HG02763 (cell line): ENCODE data around the gene RPS6KA2.
A peak's percentile ranks its signal among the peaks of the same experiment; 100 is the strongest.
"Not testable (repeated sequence)": the region's sequence is repeated elsewhere in the genome, so short reads cannot be mapped to it uniquely, and the experiment has no call there.

ENCODE experiments used
- ATAC-seq: cut with Tn5 transposase; IDR thresholded peaks from one replicate; pipeline ENCODE4 v1.9.1; 2021; ENCODE audit warnings: mild to moderate bottlenecking, moderate library complexity; ENCODE audit not compliant: unreplicated experiment

The RPS6KA2 gene

DNA sequence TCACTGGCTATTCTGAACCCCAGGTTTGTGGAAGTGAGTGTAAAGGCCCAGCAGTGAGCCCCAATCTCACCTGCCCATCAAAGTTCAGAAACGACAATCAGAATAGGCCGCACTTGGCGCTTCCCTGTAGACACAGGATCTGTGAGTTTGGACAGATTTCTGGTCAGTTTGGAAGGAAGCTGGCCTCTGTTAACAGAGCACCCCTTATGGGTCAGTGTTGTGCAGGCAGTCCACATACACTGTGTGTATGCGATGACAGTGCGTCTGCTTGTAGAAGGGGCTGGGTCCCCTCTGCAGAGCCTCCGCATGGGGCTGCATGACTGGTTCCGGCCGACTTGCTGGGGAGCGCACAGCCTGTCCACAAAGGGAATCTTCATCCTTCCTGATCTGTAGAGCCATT, 240.9 kb downstream of the RPS6KA2 start:
- ATAC-seq = no peak

DNA sequence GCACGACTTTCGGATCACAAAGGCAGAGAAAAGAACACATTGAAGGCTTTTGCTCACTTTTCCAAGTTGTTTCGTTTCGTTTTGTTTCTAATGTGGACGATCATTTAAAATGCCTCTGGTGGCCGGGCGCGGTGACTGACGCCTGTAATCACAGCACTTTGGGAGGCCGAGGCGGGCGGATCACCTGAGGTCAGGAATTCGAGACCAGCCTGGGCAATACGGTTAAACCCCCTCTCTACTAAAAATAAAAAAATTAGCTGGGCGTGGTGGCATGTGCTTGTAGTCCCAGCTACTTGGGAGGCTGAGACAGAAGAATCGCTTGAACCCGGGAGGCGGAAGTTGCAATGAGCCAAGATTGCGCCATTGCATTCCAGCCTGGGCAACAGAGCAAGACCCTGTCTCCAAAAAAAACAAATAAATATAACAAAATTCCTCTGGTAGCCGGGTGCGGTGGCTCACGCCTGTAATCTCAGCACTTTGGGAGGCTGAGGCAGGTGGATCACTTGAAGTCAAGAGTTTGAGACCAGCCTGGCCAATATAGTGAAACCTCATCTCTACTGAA, 243.2 kb downstream of the RPS6KA2 start:
- not testable (repeated sequence) for ATAC-seq

DNA sequence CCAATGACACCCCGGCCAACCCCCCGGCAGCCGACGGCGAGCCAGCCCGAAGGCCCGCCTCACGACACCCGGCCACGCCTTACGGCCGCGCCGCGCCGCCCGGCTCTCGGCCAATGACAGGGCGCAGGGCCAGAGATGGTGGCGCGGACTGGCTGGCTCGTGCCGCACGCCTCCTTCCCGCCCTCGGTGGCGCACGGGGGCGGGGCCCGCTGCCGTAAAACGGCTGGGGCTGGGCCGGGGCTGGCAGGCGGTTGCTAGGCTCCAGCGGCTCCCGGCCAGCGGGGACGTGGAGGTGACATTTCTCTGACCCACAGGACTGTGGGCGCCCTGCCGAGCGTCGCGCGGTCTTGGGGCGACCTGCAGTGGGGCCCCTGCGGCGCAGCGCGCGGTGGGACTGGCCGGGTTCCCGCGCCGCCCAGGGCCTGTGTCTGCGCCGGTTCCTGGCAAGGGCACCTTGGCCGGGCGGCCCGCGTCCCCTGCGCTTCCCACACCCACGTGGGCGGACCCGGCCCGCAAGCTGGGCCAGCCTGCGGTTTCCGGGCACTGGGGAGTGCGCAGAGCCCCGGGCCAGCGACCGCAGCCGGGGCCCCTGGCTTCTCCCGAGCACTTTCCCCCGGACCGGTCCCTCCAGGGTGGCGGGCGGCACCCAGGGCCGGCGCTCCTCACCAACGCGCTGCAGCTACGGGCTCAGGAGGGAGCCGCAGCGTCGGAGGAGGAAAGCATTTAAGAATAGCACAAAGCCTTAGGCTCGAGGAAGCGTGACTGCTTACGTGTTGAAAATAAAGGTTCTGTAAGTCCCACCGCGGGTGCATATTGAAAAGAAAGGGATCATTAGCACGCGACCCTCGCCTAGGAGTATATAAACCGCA, 243.9 kb downstream of the RPS6KA2 start, which contains the start of gene MPC1:
Gene MPC1 (minus strand): TSS at position 8 of the 869 bp plus-strand sequence. CDS start 64 bp downstream, outside the sequence.
- ATAC-seq = peak; percentile 86

DNA sequence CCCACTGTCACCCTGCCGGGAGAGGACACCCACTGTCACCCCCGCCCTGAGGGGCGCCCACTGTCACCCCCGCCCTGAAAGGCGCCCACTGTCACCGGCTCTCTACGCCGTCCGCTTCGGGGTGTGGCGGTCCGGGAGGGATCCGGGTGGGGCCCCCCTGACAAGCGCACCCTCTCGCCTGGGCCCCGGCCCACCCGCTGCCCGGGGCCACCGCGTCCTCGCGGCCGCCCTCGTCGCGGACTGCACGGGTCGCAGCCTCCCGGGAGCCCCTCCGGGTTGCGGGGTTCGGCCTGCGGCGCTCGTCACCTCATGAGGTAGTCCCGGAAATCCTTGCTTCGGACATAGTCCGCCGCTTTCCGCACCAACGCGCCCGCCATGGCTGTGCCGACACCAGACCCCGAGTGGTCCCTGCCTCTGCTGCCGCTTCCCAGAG, 244.5 kb downstream of the RPS6KA2 start:
- peak; percentile 7 for ATAC-seq

DNA sequence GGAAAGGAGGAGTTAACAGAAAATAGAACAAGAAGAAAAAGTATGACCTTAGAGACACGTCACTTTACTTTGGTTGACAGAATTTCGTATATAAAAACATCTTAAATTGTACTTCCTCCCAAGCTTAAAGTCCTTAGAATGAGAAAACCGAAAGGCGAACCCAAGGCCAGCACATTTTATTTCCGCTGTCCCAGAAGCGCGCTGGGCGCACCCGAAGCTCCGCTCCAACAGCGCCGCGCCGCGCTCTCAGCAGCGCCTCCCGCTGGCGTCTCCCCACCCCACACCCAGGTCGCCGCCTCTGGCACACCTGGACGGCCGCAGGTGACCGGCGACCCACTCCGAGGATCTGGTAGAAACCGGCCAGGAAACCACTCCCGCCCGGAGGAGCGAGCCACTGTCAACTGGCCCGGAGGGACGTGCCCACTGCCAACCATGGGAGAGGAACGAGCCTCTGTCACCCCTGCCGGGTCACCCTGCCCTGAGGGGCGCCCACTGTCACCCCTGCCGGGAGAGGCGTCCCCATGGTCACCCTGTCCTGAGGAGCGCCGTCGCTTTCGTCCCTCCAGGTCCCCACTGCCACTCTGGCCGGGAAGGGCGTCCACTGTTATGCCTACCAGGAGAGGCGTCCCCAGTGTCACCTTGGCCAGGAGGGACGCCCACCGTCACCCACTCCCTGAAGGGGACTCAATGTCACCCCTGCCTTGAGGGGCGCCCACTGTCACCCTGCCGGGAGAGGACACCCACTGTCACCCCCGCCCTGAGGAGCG, 245.1 kb downstream of the RPS6KA2 start:
- ATAC-seq = peak; percentile 45

DNA sequence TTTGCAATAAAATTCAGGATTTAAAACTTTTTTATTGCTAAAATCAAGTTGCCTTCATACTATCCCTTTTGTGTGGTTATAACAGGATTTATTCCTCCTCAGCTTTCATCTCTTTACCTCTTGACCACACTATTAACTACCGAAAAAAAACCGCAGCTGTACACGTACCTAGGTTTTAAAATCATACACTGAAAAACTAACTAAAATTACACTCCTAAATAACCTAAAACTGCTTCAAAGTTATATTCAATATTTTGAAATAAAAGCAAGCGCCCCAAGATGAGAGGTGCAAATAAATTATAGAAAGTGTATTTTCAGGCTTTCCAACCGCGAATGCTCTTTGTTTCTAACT, 245.7 kb downstream of the RPS6KA2 start:
- no peak for ATAC-seq

DNA sequence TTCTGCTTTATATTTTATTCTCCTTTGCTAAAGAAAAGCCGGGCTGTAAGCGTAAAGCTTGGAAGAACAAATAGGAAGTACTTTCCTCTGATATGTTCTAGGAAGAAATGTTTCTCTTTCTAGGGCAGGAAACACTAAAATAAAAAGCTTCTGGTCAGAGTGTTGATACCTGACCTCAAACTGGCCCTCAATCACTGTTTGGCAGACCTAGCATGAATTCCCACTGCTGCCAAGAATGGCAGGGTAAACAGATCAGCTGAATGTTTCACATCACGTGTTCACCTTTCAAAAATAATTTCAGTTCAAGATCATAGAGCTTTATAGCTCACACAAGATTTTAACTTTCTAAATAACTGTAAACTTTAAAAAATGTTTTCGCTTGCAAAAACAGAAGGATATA, 247.3 kb downstream of the RPS6KA2 start:
- ATAC-seq = no peak

DNA sequence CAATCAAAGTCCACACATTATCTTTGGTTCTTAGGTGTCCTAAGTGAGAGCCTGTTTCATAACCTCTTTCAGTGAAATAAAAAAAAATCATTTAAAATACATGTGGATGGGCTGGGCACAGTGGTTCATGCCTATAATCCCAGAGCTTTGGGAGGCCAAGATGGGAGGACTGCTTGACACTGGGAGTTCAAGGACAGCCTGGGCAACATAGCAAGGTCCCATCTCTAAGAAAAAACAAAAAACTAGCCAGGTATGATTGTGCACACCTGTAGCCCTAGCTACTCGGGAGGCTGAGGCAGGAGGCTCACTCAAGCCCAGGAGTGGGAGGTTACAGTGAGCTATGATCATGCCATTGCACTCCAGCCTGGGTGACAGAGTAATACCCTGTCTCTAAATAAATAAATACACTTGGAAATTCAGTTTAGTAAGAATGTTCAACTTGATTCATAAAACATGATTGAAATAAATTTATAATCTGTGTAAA, 247.9 kb downstream of the RPS6KA2 start:
- no peak for ATAC-seq

DNA sequence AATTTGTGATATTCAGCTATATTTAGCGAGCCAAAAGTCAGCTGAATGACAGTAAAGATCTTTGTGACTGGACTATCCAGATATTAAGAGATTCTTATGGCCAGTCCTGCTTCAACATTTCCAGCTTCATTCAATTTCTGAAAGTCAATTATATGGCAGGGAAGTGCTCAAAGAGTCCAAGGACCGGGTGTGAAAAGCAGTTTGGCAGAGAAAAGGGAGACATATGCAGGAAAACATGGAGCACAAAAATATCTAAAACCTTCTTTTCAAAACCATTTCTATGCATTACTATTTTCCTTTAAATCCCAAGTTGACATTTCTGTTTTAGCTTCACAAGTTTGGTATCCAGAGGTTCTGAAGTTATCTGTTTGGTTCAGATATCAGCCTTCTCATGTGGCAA, 249.3 kb downstream of the RPS6KA2 start:
- ATAC-seq = no peak

DNA sequence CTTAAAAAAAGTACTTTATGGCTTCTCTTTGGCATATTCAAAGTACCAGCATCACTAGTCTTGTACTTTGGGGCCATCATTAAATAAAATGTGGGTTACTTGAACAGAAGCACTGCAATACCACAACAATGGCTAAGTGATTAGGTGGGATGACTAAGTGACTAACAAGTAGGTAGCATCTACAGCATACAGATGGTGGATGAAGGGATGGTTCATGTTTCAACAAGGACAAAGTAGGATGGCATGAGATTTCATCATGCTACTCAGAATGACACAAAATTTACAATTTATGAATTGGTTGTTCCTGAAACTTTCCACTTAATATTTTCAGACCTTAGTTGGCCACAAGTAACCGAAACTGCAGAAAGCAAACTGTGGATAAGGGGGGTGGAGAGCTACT, 252.0 kb downstream of the RPS6KA2 start:
- ATAC-seq = no peak

DNA sequence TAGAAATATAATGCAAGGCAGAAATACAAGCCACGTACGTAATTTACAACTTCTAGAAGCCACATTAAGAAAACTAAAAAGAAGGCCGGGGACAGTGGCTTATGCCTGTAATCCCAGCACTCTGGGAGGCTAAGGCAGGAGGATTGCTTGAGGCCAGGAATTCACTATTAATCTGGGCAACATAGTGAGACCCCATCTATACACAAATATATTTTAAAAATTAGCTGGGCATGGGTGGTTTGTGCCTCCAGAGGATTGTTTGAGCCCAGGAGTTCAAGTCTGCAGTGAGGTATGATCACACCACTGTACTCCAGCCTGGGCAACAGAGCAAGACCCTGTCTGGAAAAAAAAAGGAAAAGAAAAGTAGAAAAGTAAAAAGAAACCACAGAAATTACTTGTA, 256.6 kb downstream of the RPS6KA2 start:
- ATAC-seq = no peak

DNA sequence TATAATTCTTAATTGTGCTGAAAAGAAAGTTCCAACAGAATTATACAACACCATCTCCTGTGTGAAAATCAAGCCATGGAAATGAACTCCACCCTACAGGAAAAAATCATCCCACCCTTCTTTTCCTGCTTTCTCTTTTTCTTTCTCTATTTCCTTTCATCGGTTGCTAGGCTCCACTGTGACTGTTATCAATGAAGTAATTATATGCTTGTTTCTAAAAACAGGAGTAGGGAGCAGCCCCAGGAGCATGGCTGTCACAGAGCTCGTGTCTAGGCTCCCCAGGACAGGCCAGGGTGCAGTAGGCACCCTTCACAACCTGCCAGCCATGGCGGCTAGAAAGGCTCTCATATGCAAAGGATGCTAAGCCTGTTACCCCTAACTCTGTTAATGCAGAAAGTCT, 257.3 kb downstream of the RPS6KA2 start:
- no peak for ATAC-seq

DNA sequence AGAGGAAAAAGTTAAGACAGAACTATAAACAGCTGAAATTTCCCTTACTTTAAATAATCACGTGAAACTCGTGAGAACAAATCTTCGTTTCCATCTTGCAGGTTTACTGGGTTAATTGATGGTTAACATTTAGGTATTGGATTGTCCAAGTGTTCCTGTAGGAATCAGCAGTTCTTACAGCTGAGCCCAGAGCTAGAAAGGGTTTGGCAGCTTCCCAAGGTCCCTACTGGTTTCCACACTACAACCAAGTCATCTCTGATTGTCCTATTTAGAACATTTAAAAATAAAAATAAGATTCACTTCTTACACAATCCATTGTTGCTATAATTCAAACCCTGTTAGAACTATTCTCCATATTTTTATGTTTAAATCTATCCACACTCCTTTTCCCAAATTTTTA, 260.1 kb downstream of the RPS6KA2 start:
- no peak for ATAC-seq

DNA sequence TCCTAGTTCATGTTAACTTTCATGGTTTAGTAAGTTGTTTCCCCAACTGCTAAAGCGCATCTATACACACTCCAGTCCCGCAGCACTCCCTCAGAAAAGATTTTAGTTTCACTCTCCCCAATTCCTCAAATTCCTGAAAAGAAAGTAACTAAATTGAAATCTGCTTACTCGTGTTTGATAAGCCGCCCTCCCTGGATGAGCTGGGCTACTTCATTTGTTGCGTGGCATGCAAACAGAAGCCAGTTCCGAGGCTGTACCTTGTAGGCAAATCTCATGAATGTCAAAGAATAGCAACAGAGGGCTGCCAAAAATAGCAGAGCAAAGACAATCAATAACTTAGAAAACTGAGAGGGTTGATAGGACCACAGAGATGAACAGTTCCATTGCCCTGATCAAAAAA, 261.2 kb downstream of the RPS6KA2 start:
- ATAC-seq = peak; percentile 56

DNA sequence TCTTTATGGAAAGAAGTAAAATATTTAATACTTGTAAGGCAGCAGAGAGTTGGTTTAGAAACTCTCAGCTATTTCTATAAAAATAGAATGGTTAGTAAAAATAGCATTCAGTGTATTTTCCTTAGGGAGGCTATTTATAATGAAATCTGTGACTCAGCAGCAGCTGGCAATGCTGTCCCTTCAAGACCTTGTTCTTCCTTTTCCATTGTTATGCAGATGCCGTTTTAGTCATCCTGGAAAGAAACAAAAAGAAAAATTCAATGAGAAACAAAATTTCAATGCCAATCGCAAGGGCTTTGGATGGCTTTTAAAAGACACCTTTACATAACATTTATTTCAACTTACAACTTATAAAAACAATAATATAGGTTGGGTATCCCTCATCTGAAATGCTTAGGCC, 261.8 kb downstream of the RPS6KA2 start:
- ATAC-seq = no peak

DNA sequence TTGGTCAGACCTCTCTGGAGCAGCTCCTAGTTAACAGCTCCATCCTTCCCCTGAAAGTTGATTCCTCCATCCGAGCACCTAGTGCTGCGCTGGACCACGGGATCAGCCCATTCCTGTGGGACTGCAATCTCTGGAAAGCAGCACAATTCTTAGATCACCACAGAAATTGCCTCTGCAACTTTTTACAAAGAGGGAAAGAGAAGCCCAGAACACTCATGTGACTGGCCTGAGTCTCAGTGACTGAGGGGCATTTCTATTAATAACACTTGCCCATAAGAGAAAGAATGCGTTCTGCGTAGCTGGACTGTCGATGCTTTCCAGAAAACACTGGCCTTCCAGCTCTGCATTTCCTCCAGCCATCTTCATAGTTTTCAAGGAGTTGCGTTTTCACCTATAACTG, 262.6 kb downstream of the RPS6KA2 start:
- no peak for ATAC-seq

DNA sequence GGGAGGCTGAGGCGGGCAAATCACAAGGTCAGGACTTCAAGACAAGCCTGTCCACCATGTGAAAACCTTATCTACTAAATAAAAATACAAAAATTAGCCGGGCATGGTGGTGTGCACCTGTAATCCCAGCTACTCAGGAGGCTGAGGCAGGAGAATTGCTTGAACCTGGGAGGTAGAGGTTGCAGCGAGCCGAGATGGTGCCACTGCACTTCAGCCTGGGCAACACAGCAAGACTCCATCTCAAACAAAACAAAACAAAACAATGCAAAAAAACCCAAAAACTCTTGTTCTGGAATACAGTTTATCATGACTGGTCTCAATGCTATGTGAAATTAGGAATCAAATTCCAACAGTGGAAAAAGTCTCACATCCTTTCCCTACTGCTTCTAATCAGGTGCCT, 264.6 kb downstream of the RPS6KA2 start:
- ATAC-seq = not testable (repeated sequence)

DNA sequence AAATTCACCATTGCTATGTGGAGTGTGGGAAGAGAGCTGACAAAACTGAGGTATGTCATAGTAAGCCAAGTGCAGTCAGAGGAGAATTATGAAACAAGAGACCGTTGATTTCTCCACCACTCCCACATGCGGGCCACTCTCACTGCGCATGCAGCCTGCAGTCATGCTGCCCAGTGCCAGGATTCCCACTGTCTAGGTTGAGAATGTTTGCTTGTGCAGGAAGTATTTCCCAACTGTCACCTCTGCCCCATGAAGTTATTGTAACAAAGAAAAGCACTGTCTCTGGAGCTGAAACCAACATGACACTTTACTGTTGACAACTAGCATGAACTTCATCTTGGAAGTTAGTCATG, 266.0 kb downstream of the RPS6KA2 start:
- no peak for ATAC-seq

DNA sequence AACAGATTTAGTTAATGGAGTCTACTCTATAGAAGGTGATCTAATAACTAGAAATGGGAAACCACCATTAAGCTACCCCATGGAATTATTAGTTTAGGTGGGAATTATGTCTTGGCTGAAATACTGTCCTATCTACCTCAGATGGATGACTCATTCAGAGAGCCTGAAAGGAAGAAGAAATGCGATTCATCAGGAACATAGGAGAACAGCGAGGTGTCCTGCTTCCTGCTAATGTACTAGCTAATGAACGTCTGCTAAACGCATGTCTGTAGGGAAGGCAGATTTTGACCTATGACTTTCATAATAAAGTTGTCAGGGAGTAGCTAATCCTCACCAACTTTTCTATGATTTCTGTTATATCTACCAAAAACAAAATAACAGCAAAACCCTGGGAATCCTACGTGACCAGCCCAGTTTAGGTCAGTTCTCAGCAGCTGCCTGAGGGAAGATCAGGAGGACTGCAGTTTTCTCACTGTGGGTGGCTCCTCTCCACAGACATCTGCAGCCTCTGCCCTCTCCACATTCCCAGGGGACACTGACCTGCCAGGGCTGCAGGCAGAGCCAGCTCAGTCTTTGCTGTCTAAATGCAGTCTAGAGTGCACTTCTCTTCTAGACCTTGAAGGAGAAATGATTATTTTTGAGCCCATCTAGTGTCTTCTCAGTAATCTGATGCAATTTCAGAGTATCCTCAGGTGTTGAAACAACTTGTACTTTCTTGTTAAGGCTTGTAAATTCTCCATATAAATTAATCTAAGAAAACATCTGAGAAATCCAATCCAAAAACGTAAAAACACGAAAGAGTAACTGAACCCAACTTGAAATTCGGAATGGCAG, 266.6 kb downstream of the RPS6KA2 start:
- no peak for ATAC-seq
